NB4 (cell line): Measurements from ENCODE around the gene GCFC2.
"Not testable (repeated sequence)": the region's sequence is repeated elsewhere in the genome, so short reads cannot be mapped to it uniquely, and the experiment has no call there.

Source experiments
- MYC ChIP-seq: IDR thresholded peaks from 2 replicates; pipeline ENCODE4 v1.6.1; 2011; ENCODE audit warnings: low read depth, low read length
- POLR2A ChIP-seq: IDR thresholded peaks from 2 replicates; pipeline ENCODE4 v1.6.1; 2011; ENCODE audit warnings: mild to moderate bottlenecking; ENCODE audit not compliant: insufficient read length; ENCODE audit errors: extremely low read depth
- TF ChIP-seq, protein P1 (sequence below): IDR thresholded peaks from one replicate; pipeline ENCODE4 v1.5.1; 2012; ENCODE audit warnings: low read depth, low read length
- TF ChIP-seq, protein P2 (sequence below): IDR thresholded peaks from 2 replicates; pipeline ENCODE4 v1.6.1; 2011; ENCODE audit warnings: low read depth, low read length

DNA sequence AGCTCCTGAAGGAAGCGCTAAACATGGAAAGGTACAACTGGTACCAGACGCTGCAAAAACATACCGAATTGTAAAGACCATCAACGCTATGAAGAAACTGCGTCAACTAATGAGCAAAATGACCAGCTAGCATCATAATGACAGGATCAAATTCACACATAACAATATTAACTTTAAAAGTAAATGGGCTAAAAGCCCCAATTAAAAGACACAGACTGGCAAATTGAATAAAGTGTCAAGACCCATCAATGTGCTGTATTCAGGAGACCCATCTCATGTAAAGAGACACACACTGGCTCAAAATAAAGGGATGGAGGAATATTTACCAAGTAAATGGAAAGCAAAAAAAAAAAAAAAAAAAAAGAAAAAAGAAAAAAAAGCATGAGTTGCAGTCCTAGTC is 27.3 kb downstream of the GCFC2 start:
- TF ChIP-seq, protein P1, sequence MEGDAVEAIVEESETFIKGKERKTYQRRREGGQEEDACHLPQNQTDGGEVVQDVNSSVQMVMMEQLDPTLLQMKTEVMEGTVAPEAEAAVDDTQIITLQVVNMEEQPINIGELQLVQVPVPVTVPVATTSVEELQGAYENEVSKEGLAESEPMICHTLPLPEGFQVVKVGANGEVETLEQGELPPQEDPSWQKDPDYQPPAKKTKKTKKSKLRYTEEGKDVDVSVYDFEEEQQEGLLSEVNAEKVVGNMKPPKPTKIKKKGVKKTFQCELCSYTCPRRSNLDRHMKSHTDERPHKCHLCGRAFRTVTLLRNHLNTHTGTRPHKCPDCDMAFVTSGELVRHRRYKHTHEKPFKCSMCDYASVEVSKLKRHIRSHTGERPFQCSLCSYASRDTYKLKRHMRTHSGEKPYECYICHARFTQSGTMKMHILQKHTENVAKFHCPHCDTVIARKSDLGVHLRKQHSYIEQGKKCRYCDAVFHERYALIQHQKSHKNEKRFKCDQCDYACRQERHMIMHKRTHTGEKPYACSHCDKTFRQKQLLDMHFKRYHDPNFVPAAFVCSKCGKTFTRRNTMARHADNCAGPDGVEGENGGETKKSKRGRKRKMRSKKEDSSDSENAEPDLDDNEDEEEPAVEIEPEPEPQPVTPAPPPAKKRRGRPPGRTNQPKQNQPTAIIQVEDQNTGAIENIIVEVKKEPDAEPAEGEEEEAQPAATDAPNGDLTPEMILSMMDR: not testable (repeated sequence)
- not testable (repeated sequence) for TF ChIP-seq POLR2A, MYC
- TF ChIP-seq, protein P2, sequence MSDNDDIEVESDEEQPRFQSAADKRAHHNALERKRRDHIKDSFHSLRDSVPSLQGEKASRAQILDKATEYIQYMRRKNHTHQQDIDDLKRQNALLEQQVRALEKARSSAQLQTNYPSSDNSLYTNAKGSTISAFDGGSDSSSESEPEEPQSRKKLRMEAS: not testable (repeated sequence)
